ENCODE data around the gene EXO1.
"Not testable (repeated sequence)": the region's sequence is repeated elsewhere in the genome, so short reads cannot be mapped to it uniquely, and the experiment has no call there.

DNA sequence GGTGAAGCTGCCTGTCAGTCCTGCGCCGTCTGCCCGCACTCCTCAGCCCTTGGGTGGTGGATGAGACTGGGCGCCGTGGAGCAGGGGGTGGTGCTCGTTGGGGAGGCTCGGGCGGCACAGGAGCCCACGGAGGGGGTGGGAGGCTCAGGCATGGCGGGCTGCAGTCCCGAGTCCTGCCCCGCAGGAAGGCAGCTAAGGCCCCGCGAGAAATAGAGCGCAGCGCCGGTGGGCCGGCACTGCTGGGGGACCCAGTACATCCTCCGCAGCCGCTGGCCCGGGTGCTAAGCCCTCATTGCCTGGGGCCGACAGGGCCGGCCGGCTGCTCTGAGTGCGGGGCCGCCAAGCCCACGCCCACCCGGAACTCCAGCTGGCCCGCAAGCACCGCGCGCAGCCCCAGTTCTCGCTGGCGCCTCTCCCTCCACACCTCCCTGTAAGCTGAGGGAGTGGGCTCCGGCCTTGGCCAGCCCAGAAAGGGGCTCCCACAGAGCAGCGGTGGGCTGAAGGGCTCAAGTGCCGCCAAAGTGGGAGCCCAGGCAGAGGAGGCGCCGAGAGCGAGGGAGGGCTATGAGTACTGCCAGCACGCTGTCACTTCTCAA, 7.6 kb downstream of the EXO1 start:
- TF ChIP-seq EZH2phosphoT487 (IDR thresholded peaks at IDR 0.05; ENCODE audit: borderline replicate concordance, low read length): not testable (repeated sequence)
- TF ChIP-seq, protein P1, sequence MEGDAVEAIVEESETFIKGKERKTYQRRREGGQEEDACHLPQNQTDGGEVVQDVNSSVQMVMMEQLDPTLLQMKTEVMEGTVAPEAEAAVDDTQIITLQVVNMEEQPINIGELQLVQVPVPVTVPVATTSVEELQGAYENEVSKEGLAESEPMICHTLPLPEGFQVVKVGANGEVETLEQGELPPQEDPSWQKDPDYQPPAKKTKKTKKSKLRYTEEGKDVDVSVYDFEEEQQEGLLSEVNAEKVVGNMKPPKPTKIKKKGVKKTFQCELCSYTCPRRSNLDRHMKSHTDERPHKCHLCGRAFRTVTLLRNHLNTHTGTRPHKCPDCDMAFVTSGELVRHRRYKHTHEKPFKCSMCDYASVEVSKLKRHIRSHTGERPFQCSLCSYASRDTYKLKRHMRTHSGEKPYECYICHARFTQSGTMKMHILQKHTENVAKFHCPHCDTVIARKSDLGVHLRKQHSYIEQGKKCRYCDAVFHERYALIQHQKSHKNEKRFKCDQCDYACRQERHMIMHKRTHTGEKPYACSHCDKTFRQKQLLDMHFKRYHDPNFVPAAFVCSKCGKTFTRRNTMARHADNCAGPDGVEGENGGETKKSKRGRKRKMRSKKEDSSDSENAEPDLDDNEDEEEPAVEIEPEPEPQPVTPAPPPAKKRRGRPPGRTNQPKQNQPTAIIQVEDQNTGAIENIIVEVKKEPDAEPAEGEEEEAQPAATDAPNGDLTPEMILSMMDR (IDR thresholded peaks at IDR 0.05; ENCODE audit: low read depth, low read length, poor library complexity, severe bottlenecking): not testable (repeated sequence)

All from DOHH2 (cell line).